OCI-LY7 (cell line): Measurements from ENCODE around the gene GLB1L3. TPM values are rescaled to one million over a fixed set of nuclear protein-coding genes. Genes with fewer than 3 reads are reported as not detected.

Experiments used
- BruUV-seq: library from RNA; stranded (reverse); fragments of 400-500 nt; replicated peaks from 2 replicates; lab custom pipeline; 2021; lab: Mats Ljungman, UMichigan
- CTCF ChIA-PET: fragments of 300-600 bp; sonication (Branson Sonifier 250); formaldehyde crosslinking; loops from one replicate; lab custom pipeline; 2022; ENCODE audit warnings: antibody characterized with exemption; ENCODE audit not compliant: unreplicated experiment; lab: Charles Lee
- POLR2A ChIA-PET: fragments of 300-600 bp; sonication (Branson Sonifier 250); formaldehyde crosslinking; loops from one replicate; lab custom pipeline; 2022; ENCODE audit warnings: antibody characterized with exemption; lab: Charles Lee
- DNase-seq: peaks from one replicate; pipeline ENCODE4 v3.0.0-alpha.2; 2015; ENCODE audit warnings: low spot score
- H2AFZ ChIP-seq: fragments of 200-600 bp; sonication (generic), shearing (Covaris generic); 2 replicates; pipeline ENCODE4 v1.6.1; 2014; ENCODE audit warnings: mild to moderate bottlenecking, antibody characterized with exemption, low read length, moderate library complexity
- H3K27ac ChIP-seq: fragments of 200-600 bp; sonication (generic); 2 replicates; pipeline ENCODE4 v1.5.1; 2014; ENCODE audit warnings: mixed run types, low read depth, mild to moderate bottlenecking, moderate library complexity, low read length, inconsistent platforms; ENCODE audit not compliant: poor library complexity, severe bottlenecking
- H3K36me3 ChIP-seq: fragments of 200-600 bp; sonication (generic); 2 replicates; pipeline ENCODE4 v1.6.1; 2014; ENCODE audit warnings: mild to moderate bottlenecking, antibody characterized with exemption, low read length, moderate library complexity, mixed read lengths; ENCODE audit not compliant: insufficient read depth
- H3K4me1 ChIP-seq: fragments of 200-600 bp; sonication (generic); 2 replicates; pipeline ENCODE4 v1.5.1; 2014; ENCODE audit warnings: mild to moderate bottlenecking, low read length; ENCODE audit not compliant: insufficient read depth, poor library complexity, severe bottlenecking
- H3K4me2 ChIP-seq: fragments of 200-600 bp; sonication (generic); 2 replicates; pipeline ENCODE4 v1.6.1; 2014; ENCODE audit warnings: mild to moderate bottlenecking, low read length
- H3K4me3 ChIP-seq: fragments of 200-600 bp; sonication (generic); 2 replicates; pipeline ENCODE4 v1.5.1; 2014; ENCODE audit warnings: mild to moderate bottlenecking, low read depth, low read length; ENCODE audit not compliant: poor library complexity, severe bottlenecking
- H3K79me2 ChIP-seq: fragments of 200-600 bp; sonication (generic); 2 replicates; pipeline ENCODE4 v1.6.1; 2016; ENCODE audit warnings: low read depth, mild to moderate bottlenecking, low read length, moderate library complexity, mixed read lengths; ENCODE audit not compliant: insufficient read depth
- H3K9me2 ChIP-seq: fragments of 200-600 bp; sonication (generic); 2 replicates; pipeline ENCODE4 v1.6.1; 2016; ENCODE audit warnings: mild to moderate bottlenecking, low read length, mixed read lengths; ENCODE audit not compliant: insufficient read depth
- H3K9me3 ChIP-seq: fragments of 200-600 bp; sonication (generic); 2 replicates; pipeline ENCODE4 v1.6.1; 2014; ENCODE audit warnings: mild to moderate bottlenecking, mixed run types, low read length, mixed read lengths
- H4K20me1 ChIP-seq: fragments of 200-600 bp; sonication (generic); 2 replicates; pipeline ENCODE4 v1.6.1; 2014; ENCODE audit warnings: mild to moderate bottlenecking, antibody characterized with exemption, low read length, moderate library complexity, mixed read lengths; ENCODE audit not compliant: insufficient read depth
- CTCF ChIP-seq: fragments of 200-600 bp; sonication (generic); conservative IDR thresholded peaks from 2 replicates; pipeline ENCODE4 v1.5.1; 2014; ENCODE audit warnings: mild to moderate bottlenecking, antibody characterized with exemption, low read length, moderate library complexity, mixed read lengths
- EZH2phosphoT487 ChIP-seq: fragments of 200-600 bp; sonication (generic); IDR thresholded peaks from 2 replicates; pipeline ENCODE4 v1.6.1; 2018; ENCODE audit warnings: low read depth, borderline replicate concordance, mild to moderate bottlenecking, mixed run types, antibody characterized with exemption, low read length, moderate library complexity, mixed read lengths
- intact Hi-C: fragments of 100-400 bp; cut with micrococcal nuclease; formaldehyde crosslinking; loops from one replicate; pipeline ENCODE4 v1.10.0; 2022; ENCODE audit not compliant: unreplicated experiment
- total RNA-seq, 2 experiments: library from RNA; depleted of rRNA in 1 of 2; stranded (reverse); fragments of >200 nt in 1 of 2; shearing (Covaris generic) in 1 of 2; gene quantifications; 2 replicates each; pipeline ENCODE4 v1.2.3, GENCODE V29; 2014 to 2022

GLB1L3 gene
- total RNA-seq, 2 experiments from 2014 or later: not detected

GRCh38 chr11:134363592-134363991 is 87.4 kb downstream of the GLB1L3 start:
- Histone ChIP-seq H3K9me3 (no peaks in the 10 kb centered on the region), H3K36me3 (no peaks in the 10 kb centered on the region), H3K9me2 (no peaks in the 10 kb centered on the region), H3K79me2 (no peaks in the 10 kb centered on the region), H3K27ac (no peak overlapping the region), H3K4me1 (no peaks in the 10 kb centered on the region), H4K20me1 (no peaks in the 10 kb centered on the region), H2AFZ (no peak overlapping the region), H3K4me2 (no peak overlapping the region), H3K4me3 (no peak overlapping the region)
- intact Hi-C loops: no loop called here
- ChIA-PET POLR2A (no interaction called here), CTCF (no interaction called here)
- no peak for TF ChIP-seq EZH2phosphoT487
- no peak for TF ChIP-seq CTCF
- peak; percentile 4 for DNase-seq
- BruUV-seq: no TSS peak

GRCh38 chr11:134364261-134364660 is 88.1 kb downstream of the GLB1L3 start:
- Histone ChIP-seq H3K4me3 (no peak overlapping the region), H3K9me2 (no peaks in the 10 kb centered on the region), H3K4me2 (no peak overlapping the region), H3K4me1 (no peaks in the 10 kb centered on the region), H3K9me3 (no peaks in the 10 kb centered on the region), H3K36me3 (no peaks in the 10 kb centered on the region), H3K79me2 (no peaks in the 10 kb centered on the region), H2AFZ (no peak overlapping the region), H3K27ac (no peak overlapping the region), H4K20me1 (no peaks in the 10 kb centered on the region)
- POLR2A ChIA-PET: no interaction called here
- TF ChIP-seq CTCF (no peak), EZH2phosphoT487 (no peak)
- intact Hi-C loops: no loop called here
- CTCF ChIA-PET: no interaction called here
- no peak for DNase-seq
- BruUV-seq: no TSS peak

GRCh38 chr11:134365011-134365925 is 89.1 kb downstream of the GLB1L3 start:
- Histone ChIP-seq H3K9me2 (no peaks in the 10 kb centered on the region), H3K9me3 (no peaks in the 10 kb centered on the region), H3K4me1 (no peaks in the 10 kb centered on the region), H3K36me3 (no peaks in the 10 kb centered on the region), H3K79me2 (no peaks in the 10 kb centered on the region), H2AFZ (no peak overlapping the region), H4K20me1 (no peaks in the 10 kb centered on the region), H3K27ac (no peak overlapping the region), H3K4me3 (no peak overlapping the region), H3K4me2 (no peak overlapping the region)
- POLR2A ChIA-PET: no interaction called here
- intact Hi-C loops: no loop called here
- no peak for DNase-seq
- no TSS peak for BruUV-seq
- no peak for TF ChIP-seq CTCF
- no peak for TF ChIP-seq EZH2phosphoT487
- CTCF ChIA-PET: no interaction called here
